ENCODE measurements around the gene MRPL14. TPM values are rescaled to one million over a fixed set of nuclear protein-coding genes. Genes with fewer than 3 reads are reported as not detected.

MRPL14 gene
- total RNA-seq, 4 donors from 2014 or later: 8.8 to 36.6 (median 18.9) TPM

DNA sequence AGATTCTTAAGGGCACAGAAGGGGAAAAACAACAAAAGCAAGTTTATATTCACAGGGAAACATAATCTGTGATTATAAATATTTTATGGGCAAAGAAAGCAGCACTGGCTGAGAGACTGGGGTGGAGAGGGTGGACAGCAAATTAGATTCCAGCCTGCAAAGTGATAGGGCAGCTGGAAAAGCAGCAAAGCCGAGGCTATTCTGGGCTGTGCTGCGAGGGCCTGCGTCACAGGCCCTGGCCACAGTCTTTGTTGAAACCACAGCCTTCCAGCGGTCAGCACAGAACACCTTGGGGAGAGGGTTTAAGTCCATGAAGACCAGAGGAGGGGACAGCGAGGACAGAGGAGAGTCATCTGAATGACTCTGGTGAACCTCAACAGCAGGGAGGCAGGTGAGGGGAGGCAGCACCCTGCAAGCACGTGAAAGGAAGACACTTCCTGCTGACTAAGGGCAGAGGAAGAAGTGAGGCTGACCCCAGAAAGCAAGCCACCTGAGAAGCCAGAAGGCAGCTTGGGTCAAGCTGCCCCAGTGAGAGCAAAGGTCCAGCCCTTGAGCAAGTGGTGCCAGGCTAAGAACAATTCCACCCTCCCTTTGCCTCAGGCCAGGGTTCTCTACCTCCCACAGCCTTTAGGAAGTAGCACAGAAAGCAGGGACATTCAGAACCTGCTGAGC is 17.1 kb downstream of the MRPL14 start:
- TF ChIP-seq POLR2A (IDR thresholded peaks at IDR 0.05) (no peak), EP300 (IDR thresholded peaks at IDR 0.05) (no peak)
- TF ChIP-seq, protein P1, sequence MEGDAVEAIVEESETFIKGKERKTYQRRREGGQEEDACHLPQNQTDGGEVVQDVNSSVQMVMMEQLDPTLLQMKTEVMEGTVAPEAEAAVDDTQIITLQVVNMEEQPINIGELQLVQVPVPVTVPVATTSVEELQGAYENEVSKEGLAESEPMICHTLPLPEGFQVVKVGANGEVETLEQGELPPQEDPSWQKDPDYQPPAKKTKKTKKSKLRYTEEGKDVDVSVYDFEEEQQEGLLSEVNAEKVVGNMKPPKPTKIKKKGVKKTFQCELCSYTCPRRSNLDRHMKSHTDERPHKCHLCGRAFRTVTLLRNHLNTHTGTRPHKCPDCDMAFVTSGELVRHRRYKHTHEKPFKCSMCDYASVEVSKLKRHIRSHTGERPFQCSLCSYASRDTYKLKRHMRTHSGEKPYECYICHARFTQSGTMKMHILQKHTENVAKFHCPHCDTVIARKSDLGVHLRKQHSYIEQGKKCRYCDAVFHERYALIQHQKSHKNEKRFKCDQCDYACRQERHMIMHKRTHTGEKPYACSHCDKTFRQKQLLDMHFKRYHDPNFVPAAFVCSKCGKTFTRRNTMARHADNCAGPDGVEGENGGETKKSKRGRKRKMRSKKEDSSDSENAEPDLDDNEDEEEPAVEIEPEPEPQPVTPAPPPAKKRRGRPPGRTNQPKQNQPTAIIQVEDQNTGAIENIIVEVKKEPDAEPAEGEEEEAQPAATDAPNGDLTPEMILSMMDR (IDR thresholded peaks at IDR 0.05): no peak
- H3K27me3 ChIP-seq: no peaks in the 10 kb centered on the region
- peaks cover 0 to 86% (median 14%) of the 10 kb centered on the region in 3 donors for H3K36me3 ChIP-seq
- H3K4me3 ChIP-seq: no peak overlapping the region
- H3K4me1 ChIP-seq: peaks cover 0 to 9% (median 0%) of the 10 kb centered on the region in 4 donors
- no peak overlapping the region for H3K27ac ChIP-seq
- no peaks in the 10 kb centered on the region for H3K9me3 ChIP-seq
- no peak for DNase-seq (ENCODE audit: low spot score in 2 of 2)
- 74 to 83% methylated on average over 6 of the region's 6 CpGs for WGBS, 2 donors

DNA sequence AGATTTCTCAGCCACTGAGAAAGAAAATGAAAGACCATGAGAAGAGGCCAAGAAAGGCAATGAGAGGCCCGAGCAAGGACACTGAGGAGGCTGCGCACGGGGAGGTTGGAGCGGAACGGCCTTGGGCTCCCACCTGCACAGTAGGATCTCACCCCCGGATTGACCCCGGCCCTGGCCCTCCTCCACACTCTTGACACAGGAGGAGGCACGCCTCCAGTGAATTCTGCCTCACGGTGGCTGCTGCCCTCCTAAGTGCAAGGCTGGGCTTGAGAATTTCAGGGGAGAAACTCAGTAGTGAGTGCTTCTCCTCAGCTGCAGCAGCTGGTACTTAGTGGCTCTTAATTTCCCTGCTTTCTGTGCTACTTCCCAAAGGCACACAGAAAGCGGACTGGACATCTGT is 18.0 kb downstream of the MRPL14 start:
- no peaks in the 10 kb centered on the region for H3K9me3 ChIP-seq
- H3K4me3 ChIP-seq: no peak overlapping the region
- no peak overlapping the region for H3K27ac ChIP-seq
- H3K36me3 ChIP-seq: peaks cover 0 to 84% (median 12%) of the 10 kb centered on the region in 3 donors
- 80% methylated on average over 10 of the region's 10 CpGs for WGBS, 2 donors
- DNase-seq (ENCODE audit: low spot score in 2 of 2): no peak
- H3K4me1 ChIP-seq: peaks cover 0 to 18% (median 0%) of the 10 kb centered on the region in 4 donors
- no peak for TF ChIP-seq EP300 (IDR thresholded peaks at IDR 0.05)
- TF ChIP-seq, protein P1 (IDR thresholded peaks at IDR 0.05): no peak
- TF ChIP-seq POLR2A (IDR thresholded peaks at IDR 0.05): no peak
- H3K27me3 ChIP-seq: no peaks in the 10 kb centered on the region

DNA sequence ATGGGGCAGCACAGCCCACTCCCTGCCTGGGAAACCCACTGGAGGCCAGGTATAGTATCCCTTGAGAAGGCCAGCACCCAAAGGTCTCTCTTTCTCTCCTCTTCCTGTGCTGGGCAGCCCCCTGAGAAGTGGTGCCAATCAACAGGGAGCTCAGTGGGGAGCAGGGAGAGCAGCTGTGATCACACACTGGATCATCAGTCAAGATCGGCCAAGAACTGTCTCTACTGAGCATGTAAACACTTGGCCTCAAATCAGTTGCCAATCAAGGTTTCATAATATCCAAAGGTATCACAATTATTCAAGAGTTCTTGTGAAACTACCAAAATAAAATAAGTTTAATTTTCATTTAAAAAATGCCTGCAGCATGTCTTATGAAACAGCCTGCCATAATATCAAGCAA is 18.8 kb downstream of the MRPL14 start:
- peaks cover 0 to 84% (median 4%) of the 10 kb centered on the region in 3 donors for H3K36me3 ChIP-seq
- H3K27ac ChIP-seq: no peak overlapping the region
- WGBS, 2 donors: 86 to 88% methylated on average over 1 of the region's 1 CpG
- H3K9me3 ChIP-seq: no peaks in the 10 kb centered on the region
- no peak for DNase-seq (ENCODE audit: low spot score in 2 of 2)
- no peak for TF ChIP-seq POLR2A (IDR thresholded peaks at IDR 0.05)
- TF ChIP-seq, protein P1 (IDR thresholded peaks at IDR 0.05): no peak
- no peak for TF ChIP-seq EP300 (IDR thresholded peaks at IDR 0.05)
- H3K4me3 ChIP-seq: no peak overlapping the region
- no peaks in the 10 kb centered on the region for H3K27me3 ChIP-seq
- peaks cover 0 to 26% (median 0%) of the 10 kb centered on the region in 4 donors for H3K4me1 ChIP-seq

DNA sequence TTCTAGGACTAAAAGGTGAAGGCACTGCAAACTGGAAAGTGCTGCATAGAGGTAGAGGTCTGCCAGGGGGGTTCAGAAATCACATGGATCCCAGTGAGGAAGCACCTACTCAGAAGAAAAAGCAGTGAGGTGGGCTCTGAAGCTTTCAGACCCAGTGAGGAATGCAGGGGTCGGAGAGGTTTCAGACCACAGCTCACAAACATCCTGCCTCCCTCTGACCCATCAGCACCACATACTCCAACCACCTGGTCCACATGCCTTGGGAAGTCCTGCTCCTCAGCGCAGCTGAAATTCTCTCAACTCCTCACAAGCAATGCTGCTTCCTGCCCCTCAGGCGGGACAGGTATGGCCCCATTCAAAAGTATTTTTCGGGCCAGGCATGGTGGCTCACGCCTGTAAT is 20.2 kb downstream of the MRPL14 start:
- Histone ChIP-seq H3K27me3 (no peaks in the 10 kb centered on the region), H3K36me3 (peaks cover 0 to 72% (median 0%) of the 10 kb centered on the region in 3 donors), H3K4me3 (no peak overlapping the region), H3K9me3 (no peaks in the 10 kb centered on the region), H3K27ac (no peak overlapping the region), H3K4me1 (peaks cover 0 to 26% (median 0%) of the 10 kb centered on the region in 4 donors)
- no peak for DNase-seq (ENCODE audit: low spot score in 2 of 2)
- 88 to 96% methylated on average over 4 to 5 of the region's 5 CpGs for WGBS, 2 donors
- TF ChIP-seq EP300 (IDR thresholded peaks at IDR 0.05) (no peak), POLR2A (IDR thresholded peaks at IDR 0.05) (no peak)
- TF ChIP-seq, protein P1 (IDR thresholded peaks at IDR 0.05): no peak

DNA sequence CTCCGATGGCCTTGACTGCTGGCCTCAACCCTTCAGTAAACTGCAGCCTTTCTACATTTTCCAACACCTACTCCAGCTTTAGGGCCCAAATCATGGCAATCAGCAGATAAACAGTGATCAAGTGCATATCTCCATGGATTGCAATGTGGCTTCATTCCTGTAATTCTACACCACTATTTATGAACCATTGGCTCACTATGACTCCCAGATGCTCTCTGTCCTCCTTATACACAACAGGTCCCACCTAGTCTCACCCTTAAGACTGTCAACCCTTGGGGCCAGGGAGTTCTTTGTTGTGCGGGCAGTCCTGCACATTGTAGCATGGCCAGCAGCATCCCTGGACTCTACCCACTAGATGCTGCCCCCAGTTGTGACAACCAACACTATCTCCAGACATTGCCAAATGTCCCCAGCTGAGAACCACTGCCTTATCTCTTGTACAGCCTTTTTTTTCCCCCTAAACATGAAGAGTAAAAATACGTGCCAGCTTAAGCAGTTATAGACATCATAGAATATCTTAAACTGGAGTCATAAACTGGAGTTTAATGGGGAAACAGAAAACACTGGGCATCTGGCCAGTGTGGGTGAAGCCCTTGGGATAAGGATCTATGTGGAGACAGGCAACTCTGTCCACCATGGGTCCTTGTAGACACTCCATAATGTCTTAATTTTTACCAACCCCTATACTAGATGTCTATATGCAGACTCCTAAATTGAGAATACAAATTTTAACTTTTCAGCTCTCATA is 21.1 kb downstream of the MRPL14 start:
- no peak for TF ChIP-seq POLR2A (IDR thresholded peaks at IDR 0.05)
- no peak for TF ChIP-seq EP300 (IDR thresholded peaks at IDR 0.05)
- TF ChIP-seq, protein P1 (IDR thresholded peaks at IDR 0.05): no peak

More for the DNA sequence above, 21.1 kb downstream of the MRPL14 start:
- Histone ChIP-seq H3K27me3 (no peaks in the 10 kb centered on the region), H3K36me3 (peaks cover 0 to 70% (median 0%) of the 10 kb centered on the region in 3 donors), H3K4me1 (peaks cover 0 to 26% (median 0%) of the 10 kb centered on the region in 4 donors), H3K9me3 (no peaks in the 10 kb centered on the region), H3K27ac (no peak overlapping the region), H3K4me3 (no peak overlapping the region)
- DNase-seq (ENCODE audit: low spot score in 2 of 2): no peak
- 81 to 92% methylated on average over 3 of the region's 3 CpGs for WGBS, 2 donors

All from tibial nerve (tissue), 4 donors.